Endothelial cell of umbilical vein (primary cell): ENCODE results near the gene SLC6A1. TPM values are rescaled to one million over a fixed set of nuclear protein-coding genes. Genes with fewer than 3 reads are reported as not detected.

Source experiments
- BruUV-seq: library from RNA; stranded (reverse); fragments of 400-500 nt; replicated peaks from 2 replicates; lab custom pipeline; 2021; lab: Mats Ljungman, UMichigan
- CTCF ChIA-PET: fragments of 300-600, 350-600 bp; sonication (Branson Sonifier 250); formaldehyde crosslinking; loops from one replicate; lab custom pipeline; 2021; ENCODE audit warnings: antibody characterized with exemption, inconsistent platforms; lab: Charles Lee
- POLR2A ChIA-PET: fragments of 300-600, 350-600 bp; sonication (Branson Sonifier 250); formaldehyde crosslinking; loops from one replicate; lab custom pipeline; 2021; ENCODE audit warnings: antibody characterized with exemption, inconsistent platforms; lab: Charles Lee
- DNase-seq: peaks from one replicate; pipeline ENCODE4 v3.0.0-alpha.2; 2011; ENCODE audit warnings: low read depth, low spot score
- FAIRE-seq: peaks from 2 replicates; lab custom pipeline; 2011; peaks lifted over from hg19 to GRCh38; lab: Jason Lieb, UNC
- H2AFZ ChIP-seq: 2 replicates; pipeline ENCODE4 v1.6.0; 2012; ENCODE audit warnings: low read depth, low read length, control low read depth, inconsistent platforms
- H3K27ac ChIP-seq: 2 replicates; pipeline ENCODE4 v1.5.1; 2011; ENCODE audit warnings: low read depth, mild to moderate bottlenecking, control low read depth, low read length, moderate library complexity; ENCODE audit not compliant: insufficient read depth
- H3K27me3 ChIP-seq, 2 experiments: 2 replicates each; pipeline versions ENCODE4 v1.6.0 to v1.6.1; 2011; ENCODE audit warnings: low read length in 2 of 2, mixed read lengths in 1 of 2; ENCODE audit not compliant: control insufficient read depth in 2 of 2, insufficient read depth in 2 of 2
- H3K36me3 ChIP-seq, 2 experiments: 2 replicates in 1 of 2; 3 replicates in 1 of 2; pipeline ENCODE4 v1.5.1; 2011; ENCODE audit warnings: low read length in 2 of 2, mild to moderate bottlenecking in 1 of 2, moderate library complexity in 1 of 2; ENCODE audit not compliant: control insufficient read depth in 2 of 2, insufficient read depth in 2 of 2; ENCODE audit errors: extremely low read depth in 1 of 2
- H3K4me1 ChIP-seq: 3 replicates; pipeline ENCODE4 v1.5.1; 2011; ENCODE audit warnings: mild to moderate bottlenecking, low read length; ENCODE audit not compliant: control insufficient read depth, insufficient read depth; ENCODE audit errors: extremely low read depth
- H3K4me2 ChIP-seq: 2 replicates; pipeline ENCODE4 v1.6.1; 2011; ENCODE audit warnings: low read length, control low read depth, mixed read lengths; ENCODE audit not compliant: insufficient read depth
- H3K4me3 ChIP-seq, 3 experiments: fragments of 200-600 bp in 1 of 3; sonication (generic), shearing (Covaris generic) in 1 of 3; replicated peaks in 1 of 3; 2 replicates each; pipeline ENCODE4 v1.5.1; 2011 to 2016; ENCODE audit warnings: control low read depth in 3 of 3, low read length in 3 of 3, mild to moderate bottlenecking in 2 of 3, inconsistent platforms in 1 of 3, low read depth in 1 of 3, moderate library complexity in 1 of 3; ENCODE audit not compliant: insufficient read depth in 1 of 3
- H3K79me2 ChIP-seq: 2 replicates; pipeline ENCODE4 v1.6.0; 2012; ENCODE audit warnings: low read length, inconsistent platforms; ENCODE audit not compliant: control insufficient read depth, insufficient read depth
- H3K9ac ChIP-seq: replicated peaks from 2 replicates; pipeline ENCODE3; 2011; ENCODE audit warnings: low read length, control low read depth; ENCODE audit not compliant: insufficient read depth; ENCODE audit errors: extremely low read depth
- H3K9me1 ChIP-seq: replicated peaks from 3 replicates; pipeline ENCODE4 v1.6.0; 2011; ENCODE audit warnings: mild to moderate bottlenecking, low read length; ENCODE audit not compliant: control insufficient read depth, insufficient read depth; ENCODE audit errors: extremely low read depth
- H3K9me3 ChIP-seq: replicated peaks from 2 replicates; pipeline ENCODE4 v1.5.1; 2012; ENCODE audit warnings: low read length, inconsistent platforms; ENCODE audit not compliant: control insufficient read depth, insufficient read depth
- H4K20me1 ChIP-seq: replicated peaks from 2 replicates; pipeline ENCODE3; 2011; ENCODE audit warnings: mild to moderate bottlenecking, low read length; ENCODE audit not compliant: control insufficient read depth, insufficient read depth; ENCODE audit errors: extremely low read depth
- EZH2 ChIP-seq: IDR thresholded peaks from 2 replicates; pipeline ENCODE4 v1.6.1; 2012; ENCODE audit warnings: borderline replicate concordance, low read depth, mild to moderate bottlenecking, moderate library complexity, low read length, inconsistent platforms; ENCODE audit not compliant: severe bottlenecking
- FOS ChIP-seq: IDR thresholded peaks from 2 replicates; pipeline ENCODE4 v1.6.1; 2011; ENCODE audit warnings: mild to moderate bottlenecking, low read length, moderate library complexity, borderline replicate concordance; ENCODE audit not compliant: insufficient read depth
- GATA2 ChIP-seq: IDR thresholded peaks from 2 replicates; pipeline ENCODE4 v1.7.0; 2011; ENCODE audit warnings: low read depth, mild to moderate bottlenecking, moderate library complexity, mixed read lengths, low read length; ENCODE audit not compliant: insufficient read length, insufficient read depth
- JUN ChIP-seq: IDR thresholded peaks from 2 replicates; pipeline ENCODE4 v1.6.1; 2011; ENCODE audit warnings: borderline replicate concordance, low read depth; ENCODE audit not compliant: insufficient read length, insufficient read depth
- MYC ChIP-seq: IDR thresholded peaks from one replicate; pipeline ENCODE4 v1.6.1; 2011; ENCODE audit warnings: mild to moderate bottlenecking, low read depth, low read length
- POLR2A ChIP-seq: IDR thresholded peaks from 2 replicates; pipeline ENCODE4 v1.6.1; 2012; ENCODE audit warnings: low read depth, mild to moderate bottlenecking, control low read depth, low read length
- POLR2AphosphoS5 ChIP-seq: IDR thresholded peaks from 2 replicates; pipeline ENCODE4 v1.6.1; 2012; ENCODE audit warnings: low read depth, mild to moderate bottlenecking, control low read depth, low read length, moderate library complexity; ENCODE audit not compliant: insufficient read depth
- dilution Hi-C: fragments of 300-500 bp; cut with MboI; formaldehyde crosslinking; loops from one replicate; pipeline ENCODE4 v1.15.0; 2019; ENCODE audit warnings: low sequenced_read_pairs; ENCODE audit not compliant: extremely low pct_ligation_motif_present
- intact Hi-C: fragments of 100-400 bp; cut with micrococcal nuclease; formaldehyde crosslinking; loops from one replicate; pipeline ENCODE4 v1.10.0; 2022
- polyA plus RNA-seq, 4 experiments: library from polyadenylated mRNA; depleted of rRNA in 3 of 4; stranded (reverse) in 3 of 4; unstranded in 1 of 4; fragments of >200 nt; gene quantifications; 2 replicates each; pipeline versions ENCODE4 v1.2.1 to v1.2.3, GENCODE V29; 2011 to 2012; ENCODE audit warnings: missing spikeins in 1 of 4
- total RNA-seq: library from RNA; stranded (reverse); gene quantifications from 2 replicates; pipeline ENCODE4 v1.2.3, GENCODE V29; 2021
- TF ChIP-seq, protein P1 (sequence below), 2 donors: IDR thresholded peaks; 1 replicate in 1 of 2; 2 replicates in 1 of 2; pipeline ENCODE4 v1.5.1; 2011; ENCODE audit warnings: low read length in 2 of 2, mild to moderate bottlenecking in 2 of 2, moderate library complexity in 2 of 2, control low read depth in 1 of 2, inconsistent platforms in 1 of 2, low read depth in 1 of 2; ENCODE audit not compliant: insufficient read depth in 1 of 2; ENCODE audit errors: extremely low read depth in 1 of 2
- TF ChIP-seq, protein P2 (sequence below): IDR thresholded peaks from 2 replicates; pipeline ENCODE4 v1.6.1; 2011; ENCODE audit not compliant: insufficient read depth, insufficient read length

The SLC6A1 gene
- total and polyA plus RNA-seq, 2 donors (not counting 3 experiments of a cell fraction or from before 2014, with no cell fraction given): not detected

DNA sequence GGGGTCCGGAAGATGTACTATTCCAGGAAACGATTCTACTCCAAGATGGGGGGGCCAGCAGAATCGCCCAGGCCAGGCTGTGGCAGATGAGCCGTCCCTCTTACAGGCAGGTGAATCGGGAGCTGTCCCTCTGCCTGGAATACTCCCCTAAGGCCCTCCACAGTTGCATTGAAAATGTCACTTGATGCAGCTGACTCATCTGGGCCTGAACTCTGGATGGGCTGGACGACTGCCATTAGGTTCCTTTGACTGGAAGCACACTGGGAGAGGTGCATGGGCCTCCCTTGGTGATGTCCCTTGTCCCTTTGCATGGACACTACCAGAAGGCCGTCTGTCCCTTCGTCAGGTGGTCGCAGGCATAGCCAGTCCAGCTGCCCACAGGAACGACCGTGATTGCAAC is 92.1 kb downstream of the SLC6A1 start:
- dilution Hi-C loops (no loop called here), intact Hi-C loops (no loop called here)
- TF ChIP-seq, protein P1, sequence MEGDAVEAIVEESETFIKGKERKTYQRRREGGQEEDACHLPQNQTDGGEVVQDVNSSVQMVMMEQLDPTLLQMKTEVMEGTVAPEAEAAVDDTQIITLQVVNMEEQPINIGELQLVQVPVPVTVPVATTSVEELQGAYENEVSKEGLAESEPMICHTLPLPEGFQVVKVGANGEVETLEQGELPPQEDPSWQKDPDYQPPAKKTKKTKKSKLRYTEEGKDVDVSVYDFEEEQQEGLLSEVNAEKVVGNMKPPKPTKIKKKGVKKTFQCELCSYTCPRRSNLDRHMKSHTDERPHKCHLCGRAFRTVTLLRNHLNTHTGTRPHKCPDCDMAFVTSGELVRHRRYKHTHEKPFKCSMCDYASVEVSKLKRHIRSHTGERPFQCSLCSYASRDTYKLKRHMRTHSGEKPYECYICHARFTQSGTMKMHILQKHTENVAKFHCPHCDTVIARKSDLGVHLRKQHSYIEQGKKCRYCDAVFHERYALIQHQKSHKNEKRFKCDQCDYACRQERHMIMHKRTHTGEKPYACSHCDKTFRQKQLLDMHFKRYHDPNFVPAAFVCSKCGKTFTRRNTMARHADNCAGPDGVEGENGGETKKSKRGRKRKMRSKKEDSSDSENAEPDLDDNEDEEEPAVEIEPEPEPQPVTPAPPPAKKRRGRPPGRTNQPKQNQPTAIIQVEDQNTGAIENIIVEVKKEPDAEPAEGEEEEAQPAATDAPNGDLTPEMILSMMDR (IDR thresholded peaks at IDR 0.05; ENCODE audit: extremely low read depth in 1 of 2, insufficient read depth in 1 of 2, low read depth in 1 of 2, low read length in 2 of 2): no peak
- TF ChIP-seq, protein P2, sequence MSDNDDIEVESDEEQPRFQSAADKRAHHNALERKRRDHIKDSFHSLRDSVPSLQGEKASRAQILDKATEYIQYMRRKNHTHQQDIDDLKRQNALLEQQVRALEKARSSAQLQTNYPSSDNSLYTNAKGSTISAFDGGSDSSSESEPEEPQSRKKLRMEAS: no peak
- TF ChIP-seq POLR2AphosphoS5 (no peak), JUN (no peak), MYC (no peak), FOS (no peak), EZH2 (no peak), POLR2A (no peak), GATA2 (no peak)
- Histone ChIP-seq H3K27ac (no peak overlapping the region), H3K4me1 (no peaks in the 10 kb centered on the region), H3K4me2 (no peak overlapping the region), H3K9me1 (no peaks in the 10 kb centered on the region), H4K20me1 (no peaks in the 10 kb centered on the region), H3K27me3 (peaks cover 0 to 2% of the 10 kb centered on the region in 2 experiments), H2AFZ (no peak overlapping the region), H3K9me3 (no peaks in the 10 kb centered on the region), H3K9ac (no peak overlapping the region), H3K36me3 (no peaks in the 10 kb centered on the region), H3K4me3 (no peak overlapping the region), H3K79me2 (no peaks in the 10 kb centered on the region)
- BruUV-seq: no TSS peak
- DNase-seq (no peak), FAIRE-seq (no peak)
- CTCF ChIA-PET: interaction anchor here (0.8 to 1.2 kb wide), 4 partner anchors 8 to 70 kb away, joined by 3 to 4 read pairs (median 3); no protein-coding TSS in a partner anchor
- POLR2A ChIA-PET: no interaction called here
